ENCODE measurements around the gene ZDHHC23. TPM values are rescaled to one million over a fixed set of nuclear protein-coding genes. Genes with fewer than 3 reads are reported as not detected.

The ZDHHC23 gene
- total and polyA plus RNA-seq, 2 of the 4 experiments (the other 2 are of a cell fraction): 0.50 to 0.90 TPM

DNA sequence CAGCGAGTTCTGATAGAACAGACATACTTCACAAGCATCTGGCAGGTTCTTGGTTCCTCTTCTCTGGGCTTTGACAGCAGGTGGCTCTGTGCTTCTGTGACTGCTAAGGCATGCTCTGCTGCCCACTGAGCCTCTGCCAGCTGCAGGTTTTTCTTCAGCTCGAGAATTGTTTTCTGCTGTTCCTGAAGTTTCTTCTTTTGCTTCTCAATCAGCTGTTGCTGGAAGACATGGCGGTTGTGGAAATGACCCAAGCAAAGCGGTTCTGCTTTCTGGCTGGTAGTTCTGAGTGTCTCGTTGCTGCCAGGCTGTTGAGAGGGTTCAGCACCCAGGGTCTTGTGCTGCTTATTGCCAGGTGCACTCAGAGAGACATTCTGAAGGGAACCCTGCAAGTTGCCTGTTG is 57.7 kb downstream of the ZDHHC23 start:
- Histone ChIP-seq H3K4me2 (ENCODE audit: low read depth, low read length) (no peak overlapping the region), H3K4me3 (ENCODE audit: insufficient read depth, low read depth, low read length) (no peak overlapping the region), H3K4me1 (ENCODE audit: control insufficient read depth, insufficient read depth, low read length) (no peaks in the 10 kb centered on the region), H4K91ac (ENCODE audit: insufficient read depth, low read depth, low read length) (no peak overlapping the region), H2BK120ac (ENCODE audit: low read depth, low read length) (no peak overlapping the region), H3K4ac (ENCODE audit: low read depth, low read length) (no peak overlapping the region), H3K56ac (ENCODE audit: extremely low read depth, insufficient read depth, low read length) (no peak overlapping the region), H3K18ac (ENCODE audit: low read depth, low read length) (no peak overlapping the region), H2BK15ac (ENCODE audit: low read depth, low read length) (no peak overlapping the region), H2AFZ (replicated peaks; ENCODE audit: low read length, poor library complexity) (no peak overlapping the region), H3K36me3 (ENCODE audit: control insufficient read depth, insufficient read depth, low read length) (peaks cover 4% of the 10 kb centered on the region; the same call in 1 of the 2 replicates), H2AK5ac (ENCODE audit: low read depth, low read length) (no peak overlapping the region), H4K5ac (ENCODE audit: low read depth, low read length) (no peak overlapping the region), H3K23ac (ENCODE audit: low read depth, low read length) (no peak overlapping the region), H2AK9ac (replicated peaks; ENCODE audit: low read depth, low read length, poor library complexity) (no peak overlapping the region), H3K79me1 (ENCODE audit: low read depth in 1 of 2, low read length in 2 of 2) (no peaks in the 10 kb centered on the region), H3K27me3 (ENCODE audit: control insufficient read depth, insufficient read depth, low read length) (no peaks in the 10 kb centered on the region), H3K9ac (ENCODE audit: low read depth, low read length) (no peak overlapping the region), H4K20me1 (ENCODE audit: insufficient read depth, low read length) (no peaks in the 10 kb centered on the region), H3K9me1 (ENCODE audit: insufficient read depth, low read length) (no peaks in the 10 kb centered on the region), H3K9me3 (ENCODE audit: control insufficient read depth, insufficient read depth, low read length) (peaks cover 10% of the 10 kb centered on the region), H4K8ac (ENCODE audit: low read depth in 2 of 2, low read length in 2 of 2) (no peak overlapping the region), H2BK5ac (ENCODE audit: low read depth, low read length, poor library complexity, severe bottlenecking) (no peak overlapping the region), H3K27ac (ENCODE audit: insufficient read depth, low read length) (no peak overlapping the region), H2BK20ac (ENCODE audit: low read depth, low read length) (no peak overlapping the region), H3K14ac (replicated peaks; ENCODE audit: low read depth, low read length) (no peak overlapping the region)
- dilution Hi-C loops (cut with HindIII; ENCODE audit: low sequenced_read_pairs, unreplicated experiment) (no loop called here), in situ Hi-C loops (cut with MboI; ENCODE audit: low sequenced_read_pairs) (no loop called here), intact Hi-C loops (cut with micrococcal nuclease) (no loop called here)
- WGBS, 2 experiments (ENCODE audit: extremely low coverage in 2 of 2, insufficient read length in 1 of 2): 57% methylated on average over 3 of the region's 5 CpGs; no CpG with 5 or more reads in 1 of the 2 experiments
- no peak for ATAC-seq (ENCODE audit: low read depth)
- CTCF ChIA-PET: no interaction called here
- BruUV-seq (replicated peaks): no TSS peak
- POLR2A ChIA-PET (ENCODE audit: unreplicated experiment): no interaction called here
- no peak for DNase-seq
- TF ChIP-seq SMC3 (IDR thresholded peaks at IDR 0.05; ENCODE audit: low read depth, low read length) (no peak), CEBPB (IDR thresholded peaks at IDR 0.05; ENCODE audit: low read depth, low read length) (no peak), MAFK (IDR thresholded peaks at IDR 0.05; ENCODE audit: low read depth, low read length) (no peak), RCOR1 (IDR thresholded peaks at IDR 0.05; ENCODE audit: insufficient replicate concordance, low read length) (no peak), NFE2L2 (IDR thresholded peaks at IDR 0.05; ENCODE audit: low read depth, low read length) (no peak), BHLHE40 (IDR thresholded peaks at IDR 0.05; ENCODE audit: low read depth, low read length) (no peak), MAZ (IDR thresholded peaks at IDR 0.05; ENCODE audit: borderline replicate concordance, low read depth, low read length) (no peak), POLR2A (IDR thresholded peaks at IDR 0.05; ENCODE audit: low read depth, low read length) (no peak), FOS (IDR thresholded peaks at IDR 0.05; ENCODE audit: low read depth, low read length) (no peak), CHD1 (IDR thresholded peaks at IDR 0.05; ENCODE audit: low read depth, low read length) (no peak), MXI1 (IDR thresholded peaks at IDR 0.05; ENCODE audit: borderline replicate concordance, low read depth, low read length) (no peak), RFX5 (IDR thresholded peaks at IDR 0.05; ENCODE audit: low read depth, low read length) (no peak), RAD21 (IDR thresholded peaks at IDR 0.05; ENCODE audit: low read length) (no peak)
- TF ChIP-seq, protein P1, sequence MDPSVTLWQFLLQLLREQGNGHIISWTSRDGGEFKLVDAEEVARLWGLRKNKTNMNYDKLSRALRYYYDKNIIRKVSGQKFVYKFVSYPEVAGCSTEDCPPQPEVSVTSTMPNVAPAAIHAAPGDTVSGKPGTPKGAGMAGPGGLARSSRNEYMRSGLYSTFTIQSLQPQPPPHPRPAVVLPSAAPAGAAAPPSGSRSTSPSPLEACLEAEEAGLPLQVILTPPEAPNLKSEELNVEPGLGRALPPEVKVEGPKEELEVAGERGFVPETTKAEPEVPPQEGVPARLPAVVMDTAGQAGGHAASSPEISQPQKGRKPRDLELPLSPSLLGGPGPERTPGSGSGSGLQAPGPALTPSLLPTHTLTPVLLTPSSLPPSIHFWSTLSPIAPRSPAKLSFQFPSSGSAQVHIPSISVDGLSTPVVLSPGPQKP (IDR thresholded peaks at IDR 0.05; ENCODE audit: borderline replicate concordance, low read depth, low read length): no peak
- TF ChIP-seq, protein P2, sequence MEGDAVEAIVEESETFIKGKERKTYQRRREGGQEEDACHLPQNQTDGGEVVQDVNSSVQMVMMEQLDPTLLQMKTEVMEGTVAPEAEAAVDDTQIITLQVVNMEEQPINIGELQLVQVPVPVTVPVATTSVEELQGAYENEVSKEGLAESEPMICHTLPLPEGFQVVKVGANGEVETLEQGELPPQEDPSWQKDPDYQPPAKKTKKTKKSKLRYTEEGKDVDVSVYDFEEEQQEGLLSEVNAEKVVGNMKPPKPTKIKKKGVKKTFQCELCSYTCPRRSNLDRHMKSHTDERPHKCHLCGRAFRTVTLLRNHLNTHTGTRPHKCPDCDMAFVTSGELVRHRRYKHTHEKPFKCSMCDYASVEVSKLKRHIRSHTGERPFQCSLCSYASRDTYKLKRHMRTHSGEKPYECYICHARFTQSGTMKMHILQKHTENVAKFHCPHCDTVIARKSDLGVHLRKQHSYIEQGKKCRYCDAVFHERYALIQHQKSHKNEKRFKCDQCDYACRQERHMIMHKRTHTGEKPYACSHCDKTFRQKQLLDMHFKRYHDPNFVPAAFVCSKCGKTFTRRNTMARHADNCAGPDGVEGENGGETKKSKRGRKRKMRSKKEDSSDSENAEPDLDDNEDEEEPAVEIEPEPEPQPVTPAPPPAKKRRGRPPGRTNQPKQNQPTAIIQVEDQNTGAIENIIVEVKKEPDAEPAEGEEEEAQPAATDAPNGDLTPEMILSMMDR (conservative IDR thresholded peaks at IDR 0.05; ENCODE audit: low read depth, low read length): no peak
- TF ChIP-seq, protein P3, sequence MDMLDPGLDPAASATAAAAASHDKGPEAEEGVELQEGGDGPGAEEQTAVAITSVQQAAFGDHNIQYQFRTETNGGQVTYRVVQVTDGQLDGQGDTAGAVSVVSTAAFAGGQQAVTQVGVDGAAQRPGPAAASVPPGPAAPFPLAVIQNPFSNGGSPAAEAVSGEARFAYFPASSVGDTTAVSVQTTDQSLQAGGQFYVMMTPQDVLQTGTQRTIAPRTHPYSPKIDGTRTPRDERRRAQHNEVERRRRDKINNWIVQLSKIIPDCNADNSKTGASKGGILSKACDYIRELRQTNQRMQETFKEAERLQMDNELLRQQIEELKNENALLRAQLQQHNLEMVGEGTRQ (IDR thresholded peaks at IDR 0.05; ENCODE audit: low read depth, low read length): no peak

All from IMR-90 (cell line).